DND-41 (cell line): ENCODE data around the gene GNPTG.

ENCODE experiments used
- CTCF ChIP-seq: IDR thresholded peaks from 2 replicates; pipeline ENCODE4 v1.5.1; 2012; ENCODE audit warnings: borderline replicate concordance, low read length, moderate library complexity, mild to moderate bottlenecking; ENCODE audit not compliant: poor library complexity, severe bottlenecking; ENCODE audit errors: extremely low read depth
- EZH2 ChIP-seq: IDR thresholded peaks from 3 replicates; pipeline ENCODE4 v1.6.1; 2012; ENCODE audit warnings: borderline replicate concordance, low read depth, mild to moderate bottlenecking, moderate library complexity, low read length, inconsistent platforms; ENCODE audit not compliant: severe bottlenecking

GRCh38 chr16:1395444-1396031, 43.8 kb downstream of the GNPTG start:
- no peak for TF ChIP-seq CTCF
- no peak for TF ChIP-seq EZH2
